H54 (cell line): ENCODE results near the gene PDZD2.

Experiments used
- DNase-seq: peaks from one replicate; pipeline ENCODE4 v3.0.0; 2011; ENCODE audit warnings: low spot score, mixed read lengths; ENCODE audit not compliant: insufficient read length
- FAIRE-seq: peaks from 3 replicates; lab custom pipeline; 2011; peaks lifted over from hg19 to GRCh38; lab: Jason Lieb, UNC
- POLR2A ChIP-seq: IDR thresholded peaks from 2 replicates; pipeline ENCODE4 v1.6.1; 2011; ENCODE audit warnings: low read depth, mild to moderate bottlenecking, low read length

The PDZD2 gene

DNA sequence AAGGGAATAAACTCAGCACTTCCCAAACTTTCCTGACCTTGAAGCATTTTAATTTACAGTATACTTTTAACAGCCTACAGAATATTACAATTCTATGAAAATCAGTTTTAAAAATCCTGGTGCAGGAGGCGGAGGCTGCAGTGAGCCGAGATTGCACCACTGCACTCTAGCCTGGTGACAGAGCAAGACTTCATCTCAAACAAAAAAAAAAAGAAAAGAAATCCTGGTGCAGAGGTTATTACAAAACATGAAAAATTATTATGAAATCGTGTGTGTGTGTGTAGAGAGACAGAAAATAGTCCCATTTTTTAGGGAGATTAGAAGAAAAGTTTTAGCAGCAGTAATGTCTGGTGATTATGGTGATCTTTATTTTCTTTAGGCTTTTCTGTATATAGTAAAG is 508.3 kb downstream of the PDZD2 start:
- DNase-seq (no peak), FAIRE-seq (no peak)

DNA sequence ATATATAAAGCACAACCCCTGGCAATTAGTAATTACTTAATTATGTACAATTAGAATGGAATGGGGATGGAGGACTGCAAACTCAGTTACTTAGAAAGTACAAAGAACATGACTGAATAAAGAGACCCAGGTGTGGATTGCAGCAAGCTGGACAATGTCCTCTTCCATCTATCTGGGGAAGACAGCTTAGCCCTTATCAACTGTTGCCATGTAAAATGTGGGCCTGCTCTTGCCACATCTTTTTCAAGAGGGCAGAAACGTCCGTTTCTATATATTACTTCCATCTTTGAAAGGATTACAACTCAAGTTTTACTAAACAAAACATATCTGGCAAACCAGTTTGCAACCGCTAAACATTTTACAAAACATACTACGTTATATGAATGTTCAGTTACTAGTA is 509.0 kb downstream of the PDZD2 start:
- TF ChIP-seq POLR2A: no peak
- FAIRE-seq (no peak), DNase-seq (no peak)

More for the DNA sequence above, 508.3 kb downstream of the PDZD2 start:
- TF ChIP-seq POLR2A: no peak

DNA sequence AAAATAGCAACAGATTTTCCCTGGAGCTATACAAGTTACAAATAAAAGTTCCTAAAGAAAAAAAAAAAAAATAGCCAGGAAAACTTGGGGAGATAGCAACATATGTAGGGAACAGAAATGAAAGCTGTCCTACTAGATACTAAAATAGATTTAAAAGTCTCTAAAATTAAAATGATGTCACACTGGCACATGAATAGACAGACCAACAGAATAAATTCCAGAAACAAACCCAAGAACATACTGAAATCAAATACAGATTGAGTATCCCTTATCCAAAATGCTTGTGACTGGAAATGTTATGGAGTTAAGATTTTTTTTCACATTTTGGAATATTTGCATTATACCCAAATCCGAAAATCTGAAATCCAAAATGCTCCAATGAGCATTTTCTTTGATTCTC is 511.4 kb downstream of the PDZD2 start:
- FAIRE-seq: peak; percentile 83
- no peak for DNase-seq
- TF ChIP-seq POLR2A: no peak

DNA sequence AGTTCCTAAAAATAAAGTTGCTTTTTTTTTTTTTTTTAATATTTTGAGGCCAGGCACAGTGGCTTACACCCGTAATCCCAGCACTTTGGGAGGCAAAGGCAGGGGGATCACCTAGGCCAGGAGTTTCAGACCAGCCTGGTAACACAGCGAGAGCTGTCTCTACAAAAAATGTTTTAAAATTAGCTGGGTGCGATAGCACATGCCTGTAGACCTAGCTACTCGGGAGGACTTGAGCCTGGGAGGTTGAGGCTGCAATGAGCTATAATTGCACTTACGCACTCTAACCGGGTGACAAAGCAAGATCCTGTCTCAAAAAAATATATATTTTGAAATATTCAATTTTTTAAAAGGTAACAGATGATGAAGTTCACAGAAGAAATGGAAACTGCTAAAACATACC is 512.3 kb downstream of the PDZD2 start:
- FAIRE-seq (no peak), DNase-seq (no peak)
- no peak for TF ChIP-seq POLR2A

DNA sequence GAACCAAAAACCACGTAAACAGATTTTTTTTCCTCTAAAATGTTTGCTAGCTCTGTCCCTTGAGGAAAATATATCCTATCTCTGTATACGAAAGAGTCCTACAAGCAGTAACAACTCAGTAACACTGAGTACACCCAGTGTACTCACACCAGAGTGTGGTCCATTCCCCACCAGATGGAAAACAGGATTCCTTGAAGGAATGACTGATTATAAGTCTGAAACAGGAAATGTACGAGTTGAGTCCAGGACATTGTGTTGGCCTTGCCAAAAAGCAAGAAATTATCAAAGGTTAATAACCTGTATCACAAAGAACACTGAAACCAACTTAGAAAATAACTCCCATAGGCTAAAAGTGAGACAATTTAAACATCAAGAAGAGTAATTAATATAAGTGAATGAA is 514.8 kb downstream of the PDZD2 start:
- TF ChIP-seq POLR2A: no peak
- FAIRE-seq (peak; percentile 71), DNase-seq (no peak)

DNA sequence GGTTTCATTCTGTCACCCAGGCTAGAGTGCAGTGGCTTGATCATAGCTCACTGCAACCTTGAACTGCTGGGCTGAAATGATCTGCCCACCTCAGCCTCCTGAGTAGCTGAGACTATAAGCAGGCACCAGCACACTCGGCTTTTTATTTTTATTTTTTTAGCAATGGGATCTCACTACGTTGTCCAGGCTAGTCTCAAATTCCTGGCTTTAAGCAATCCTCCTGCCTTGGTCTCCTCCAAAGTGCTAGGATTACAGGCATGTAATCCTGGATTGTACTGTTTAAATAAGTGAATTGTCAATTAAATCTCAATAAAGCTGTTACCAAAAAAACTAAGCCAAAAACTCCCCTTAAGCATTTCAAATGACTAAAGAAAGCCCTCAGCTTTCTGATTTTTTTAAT is 516.3 kb downstream of the PDZD2 start:
- DNase-seq (no peak), FAIRE-seq (peak; percentile 30)

DNA sequence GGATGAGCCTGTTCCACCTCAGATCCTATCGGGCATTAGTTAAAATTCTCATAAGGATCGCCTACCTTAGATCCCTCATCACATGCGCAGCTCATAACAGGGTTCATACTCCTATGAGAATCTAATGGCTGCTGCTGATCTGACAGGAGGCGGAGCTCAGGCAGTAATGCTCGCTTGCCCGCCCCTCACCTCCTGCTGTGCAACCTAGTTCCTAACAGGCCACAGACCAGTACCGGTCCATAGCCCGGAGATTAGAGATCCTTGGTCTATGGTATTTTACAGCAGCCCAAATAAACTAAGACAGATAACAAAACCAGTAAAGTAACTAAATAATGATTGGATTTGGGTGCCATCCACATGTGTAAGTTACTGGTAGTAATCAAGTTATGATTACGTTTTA is 517.7 kb downstream of the PDZD2 start:
- FAIRE-seq (no peak), DNase-seq (no peak)
- TF ChIP-seq POLR2A: no peak

More for the DNA sequence above, 516.3 kb downstream of the PDZD2 start:
- no peak for TF ChIP-seq POLR2A

DNA sequence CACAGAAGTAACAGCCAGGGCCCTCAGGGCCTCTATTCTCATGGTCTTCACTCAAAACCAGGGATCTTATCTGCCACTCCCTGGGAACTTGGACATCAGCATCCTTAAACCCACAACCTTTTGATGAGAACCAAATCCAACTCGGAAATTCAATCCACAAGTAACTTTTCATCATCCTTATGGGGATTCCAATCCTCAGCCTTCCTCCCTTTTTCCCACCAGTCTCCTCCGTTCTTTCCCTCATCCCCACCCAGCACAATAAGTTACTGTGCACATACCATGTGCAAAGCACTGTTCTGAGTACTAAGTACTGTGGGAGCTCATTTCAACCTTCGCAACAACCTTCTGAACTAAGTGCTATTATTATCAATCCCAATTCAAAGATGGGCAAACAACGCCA is 518.1 kb downstream of the PDZD2 start:
- no peak for TF ChIP-seq POLR2A
- DNase-seq (no peak), FAIRE-seq (peak; percentile 66)

DNA sequence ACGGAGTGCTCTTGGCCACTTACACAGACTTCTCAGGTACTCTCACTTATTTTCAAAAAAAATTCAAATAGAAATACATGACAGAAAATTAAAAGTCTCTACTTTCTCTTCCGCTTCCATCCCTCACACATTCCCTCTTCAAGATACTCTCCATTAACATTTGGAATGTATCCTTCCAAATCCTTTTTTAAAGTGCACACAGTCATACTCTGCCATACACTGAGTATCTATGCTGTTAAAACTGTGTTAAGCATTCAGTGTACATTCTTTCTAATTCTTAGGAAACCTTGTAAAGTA is 519.7 kb downstream of the PDZD2 start:
- DNase-seq (no peak), FAIRE-seq (no peak)

DNA sequence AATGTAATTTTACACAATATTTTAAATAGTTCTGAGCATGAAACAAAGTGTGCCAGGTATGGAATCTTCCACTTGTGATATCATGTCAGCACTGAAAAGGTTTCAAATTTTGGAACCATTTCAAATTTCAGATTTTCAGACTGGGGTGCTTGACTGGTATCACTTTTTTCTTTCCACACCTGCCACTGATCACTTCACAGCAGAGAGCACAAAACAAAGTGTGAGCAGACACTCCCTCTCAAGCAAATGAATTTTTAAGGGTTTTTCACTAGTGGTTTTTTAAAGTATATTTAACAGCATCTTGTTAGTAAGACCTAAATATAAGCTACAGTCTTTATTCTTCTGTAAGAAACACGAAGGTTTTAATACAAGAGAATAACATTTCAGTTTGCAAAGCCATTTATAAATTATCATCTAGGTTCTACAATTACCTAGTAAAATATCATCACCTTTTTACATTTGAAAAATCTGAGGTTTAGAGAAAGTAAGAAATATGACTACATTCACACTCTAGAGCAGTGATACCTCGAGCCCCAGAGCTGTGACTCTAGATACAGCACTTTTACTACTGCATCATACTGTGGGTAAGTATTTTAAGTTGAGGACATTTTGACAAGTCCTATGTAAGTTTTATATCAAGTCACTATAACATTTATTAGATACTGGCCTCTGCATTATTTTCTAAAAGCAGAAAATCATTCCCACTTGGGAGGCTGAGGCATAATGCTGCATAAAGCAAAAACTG is 520.6 kb downstream of the PDZD2 start:
- DNase-seq (no peak), FAIRE-seq (no peak)
- TF ChIP-seq POLR2A: no peak

More for the DNA sequence above, 519.7 kb downstream of the PDZD2 start:
- TF ChIP-seq POLR2A: no peak

DNA sequence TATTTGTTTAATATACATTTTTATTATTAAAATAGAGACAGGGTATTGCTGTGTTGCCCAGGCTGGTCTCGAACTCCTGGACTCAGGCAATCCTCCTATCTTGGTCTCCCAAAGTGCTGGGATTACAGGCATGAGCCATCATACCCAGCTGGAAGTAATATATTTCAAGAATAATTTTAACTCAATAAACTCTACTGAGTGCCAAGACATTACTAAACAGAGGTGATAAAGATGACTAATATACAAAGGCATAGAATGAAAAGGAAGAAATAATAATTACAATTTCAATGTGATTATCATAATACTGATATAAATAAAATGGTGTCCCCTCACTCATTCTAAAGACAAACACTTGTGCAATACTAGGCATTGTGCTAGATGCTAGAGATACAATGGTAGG is 521.3 kb downstream of the PDZD2 start:
- DNase-seq (no peak), FAIRE-seq (no peak)
- TF ChIP-seq POLR2A: no peak
